GM19467 (cell line): ENCODE data around the gene PLXNA4.

Experiments
- ATAC-seq: cut with Tn5 transposase; IDR thresholded peaks from one replicate; pipeline ENCODE4 v1.9.1; 2021; ENCODE audit warnings: mild to moderate bottlenecking, moderate library complexity; ENCODE audit not compliant: unreplicated experiment

PLXNA4 gene

GRCh38 chr7:132250480-132251326, 325.6 kb downstream of the PLXNA4 start:
- no peak for ATAC-seq

- no peak for ATAC-seq
Measured at GRCh38 chr7:132249256-132249971, 326.9 kb downstream of the PLXNA4 start.

GRCh38 chr7:132248841-132249240, 327.4 kb downstream of the PLXNA4 start:
- ATAC-seq: no peak

GRCh38 chr7:132247995-132248618, 328.2 kb downstream of the PLXNA4 start:
- no peak for ATAC-seq

- no peak for ATAC-seq
Measured at GRCh38 chr7:132246591-132246990, 329.7 kb downstream of the PLXNA4 start.

GRCh38 chr7:132245539-132245938, 330.7 kb downstream of the PLXNA4 start:
- no peak for ATAC-seq

- ATAC-seq: no peak
Measured at GRCh38 chr7:132244903-132245480, 331.3 kb downstream of the PLXNA4 start.

GRCh38 chr7:132243463-132243862, 332.8 kb downstream of the PLXNA4 start:
- ATAC-seq: no peak

- ATAC-seq: no peak
Measured at GRCh38 chr7:132243051-132243450, 333.2 kb downstream of the PLXNA4 start.

- no peak for ATAC-seq
Measured at GRCh38 chr7:132242192-132242812, 334.0 kb downstream of the PLXNA4 start.

- no peak for ATAC-seq
Measured at GRCh38 chr7:132240821-132241422, 335.3 kb downstream of the PLXNA4 start.

GRCh38 chr7:132240262-132240661, 336.0 kb downstream of the PLXNA4 start:
- ATAC-seq: no peak

GRCh38 chr7:132239422-132239994, 336.8 kb downstream of the PLXNA4 start:
- no peak for ATAC-seq

GRCh38 chr7:132234711-132235110, 341.6 kb downstream of the PLXNA4 start:
- no peak for ATAC-seq

GRCh38 chr7:132232406-132232805, 343.9 kb downstream of the PLXNA4 start:
- no peak for ATAC-seq

GRCh38 chr7:132230462-132230861, 345.8 kb downstream of the PLXNA4 start:
- no peak for ATAC-seq

- ATAC-seq: no peak
Measured at GRCh38 chr7:132228240-132228639, 348.0 kb downstream of the PLXNA4 start.

- no peak for ATAC-seq
Measured at GRCh38 chr7:132226957-132227290, 349.3 kb downstream of the PLXNA4 start.

- no peak for ATAC-seq
Measured at GRCh38 chr7:132226046-132226956, 350.0 kb downstream of the PLXNA4 start.
